Measurements from ENCODE around the gene NUMBL. TPM values are rescaled to one million over a fixed set of nuclear protein-coding genes. Genes with fewer than 3 reads are reported as not detected.

NUMBL gene
- total and polyA plus RNA-seq, 2 of the 13 experiments (the other 11 are each of a cell fraction or from before 2014, with no cell fraction given) = 0.49 to 2.3 TPM

- 0 out of 2 replicates have a peak, but pooled peaks have one; percentile 47 for TF ChIP-seq ZNF235 (CRISPR knock-in tag; IDR thresholded peaks at IDR 0.05; ENCODE audit: borderline replicate concordance)
- TF ChIP-seq ASH2L (IDR thresholded peaks at IDR 0.05; ENCODE audit: insufficient read length, low read depth, low read length) = peak; percentile 35
- peak; percentile 17; the same call in 1 of the 2 replicates for TF ChIP-seq ZNF441 (CRISPR knock-in tag; IDR thresholded peaks at IDR 0.05; ENCODE audit: borderline replicate concordance)
- 0 out of 2 replicates have a peak, but pooled peaks have one; percentile 42 for TF ChIP-seq DR1 (CRISPR knock-in tag; IDR thresholded peaks at IDR 0.05)
- 0 out of 2 replicates have a peak, but pooled peaks have one; percentile 11 for TF ChIP-seq ZMYM3 (CRISPR knock-in tag; IDR thresholded peaks at IDR 0.05)
- peak; percentile 63 for TF ChIP-seq HNF4A (CRISPR knock-in tag; IDR thresholded peaks at IDR 0.05)
- TF ChIP-seq AGO2 (optimal IDR thresholded peaks at IDR 0.05; ENCODE audit: low read depth, low read length) = peak; percentile 26
- peak; percentile 71; the same call in 1 of the 2 replicates for TF ChIP-seq ZNF776 (CRISPR knock-in tag; IDR thresholded peaks at IDR 0.05)
- TF ChIP-seq, protein P1, sequence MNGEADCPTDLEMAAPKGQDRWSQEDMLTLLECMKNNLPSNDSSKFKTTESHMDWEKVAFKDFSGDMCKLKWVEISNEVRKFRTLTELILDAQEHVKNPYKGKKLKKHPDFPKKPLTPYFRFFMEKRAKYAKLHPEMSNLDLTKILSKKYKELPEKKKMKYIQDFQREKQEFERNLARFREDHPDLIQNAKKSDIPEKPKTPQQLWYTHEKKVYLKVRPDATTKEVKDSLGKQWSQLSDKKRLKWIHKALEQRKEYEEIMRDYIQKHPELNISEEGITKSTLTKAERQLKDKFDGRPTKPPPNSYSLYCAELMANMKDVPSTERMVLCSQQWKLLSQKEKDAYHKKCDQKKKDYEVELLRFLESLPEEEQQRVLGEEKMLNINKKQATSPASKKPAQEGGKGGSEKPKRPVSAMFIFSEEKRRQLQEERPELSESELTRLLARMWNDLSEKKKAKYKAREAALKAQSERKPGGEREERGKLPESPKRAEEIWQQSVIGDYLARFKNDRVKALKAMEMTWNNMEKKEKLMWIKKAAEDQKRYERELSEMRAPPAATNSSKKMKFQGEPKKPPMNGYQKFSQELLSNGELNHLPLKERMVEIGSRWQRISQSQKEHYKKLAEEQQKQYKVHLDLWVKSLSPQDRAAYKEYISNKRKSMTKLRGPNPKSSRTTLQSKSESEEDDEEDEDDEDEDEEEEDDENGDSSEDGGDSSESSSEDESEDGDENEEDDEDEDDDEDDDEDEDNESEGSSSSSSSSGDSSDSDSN (CRISPR knock-in tag; IDR thresholded peaks at IDR 0.05) = peak; percentile 68; the same call in 1 of the 2 replicates
- no peak for TF ChIP-seq CREB1 (IDR thresholded peaks at IDR 0.05)
- no peak for TF ChIP-seq CREB1 (CRISPR knock-in tag; IDR thresholded peaks at IDR 0.05)
- TF ChIP-seq ZNF564 (CRISPR knock-in tag; IDR thresholded peaks at IDR 0.05) = peak; percentile 20; the same call in 1 of the 2 replicates
- TF ChIP-seq THAP11 (CRISPR knock-in tag; IDR thresholded peaks at IDR 0.05) = no peak
- TF ChIP-seq ZSCAN12 (CRISPR knock-in tag; IDR thresholded peaks at IDR 0.05) = 0 out of 2 replicates have a peak, but pooled peaks have one; percentile 0
- TF ChIP-seq ZFX (CRISPR knock-in tag; IDR thresholded peaks at IDR 0.05; ENCODE audit: low read depth) = peak; percentile 64; the same call in 1 of the 2 replicates
- TF ChIP-seq ZFP62 (CRISPR knock-in tag; IDR thresholded peaks at IDR 0.05) = no peak
- TF ChIP-seq, protein P2, sequence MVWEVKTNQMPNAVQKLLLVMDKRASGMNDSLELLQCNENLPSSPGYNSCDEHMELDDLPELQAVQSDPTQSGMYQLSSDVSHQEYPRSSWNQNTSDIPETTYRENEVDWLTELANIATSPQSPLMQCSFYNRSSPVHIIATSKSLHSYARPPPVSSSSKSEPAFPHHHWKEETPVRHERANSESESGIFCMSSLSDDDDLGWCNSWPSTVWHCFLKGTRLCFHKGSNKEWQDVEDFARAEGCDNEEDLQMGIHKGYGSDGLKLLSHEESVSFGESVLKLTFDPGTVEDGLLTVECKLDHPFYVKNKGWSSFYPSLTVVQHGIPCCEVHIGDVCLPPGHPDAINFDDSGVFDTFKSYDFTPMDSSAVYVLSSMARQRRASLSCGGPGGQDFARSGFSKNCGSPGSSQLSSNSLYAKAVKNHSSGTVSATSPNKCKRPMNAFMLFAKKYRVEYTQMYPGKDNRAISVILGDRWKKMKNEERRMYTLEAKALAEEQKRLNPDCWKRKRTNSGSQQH (CRISPR knock-in tag; IDR thresholded peaks at IDR 0.05; ENCODE audit: low read depth) = 0 out of 2 replicates have a peak, but pooled peaks have one; percentile 15
- peak; percentile 24; the same call in 1 of the 2 replicates for TF ChIP-seq ZNF563 (CRISPR knock-in tag; IDR thresholded peaks at IDR 0.05)
Measured at GRCh38 chr19:40717325-40717879, 27.0 kb upstream of the NUMBL start (continued).

All from HepG2 (cell line).